IMR-90 (cell line): ENCODE results near the gene FITM1. TPM values are rescaled to one million over a fixed set of nuclear protein-coding genes. Genes with fewer than 3 reads are reported as not detected.

Experiments used
- ATAC-seq: fragments of 200-7000 bp; cut with Tn5 transposase; 2 replicates; pipeline ENCODE4 v1.9.1; 2020; ENCODE audit warnings: low read depth, mild to moderate bottlenecking, moderate library complexity
- BruUV-seq: library from RNA; stranded (reverse); fragments of 400-500 nt; replicated peaks from 2 replicates; lab custom pipeline; 2021; lab: Mats Ljungman, UMichigan
- CTCF ChIA-PET: fragments of 300-600 bp; formaldehyde crosslinking; extraction: SDS; loops from one replicate; lab custom pipeline; 2021; ENCODE audit warnings: antibody characterized with exemption; lab: Yijun Ruan, JAX
- POLR2A ChIA-PET: fragments of 300-600 bp; sonication (Branson Sonifier 250); formaldehyde crosslinking; loops from one replicate; lab custom pipeline; 2022; ENCODE audit warnings: antibody characterized with exemption; ENCODE audit not compliant: unreplicated experiment; lab: Charles Lee
- DNase-seq: peaks from one replicate; pipeline ENCODE4 v3.0.0; 2013
- H2AFZ ChIP-seq: replicated peaks from 2 replicates; pipeline ENCODE3; 2013; ENCODE audit warnings: low read length, mild to moderate bottlenecking; ENCODE audit not compliant: poor library complexity
- H2AK5ac ChIP-seq: 2 replicates; pipeline ENCODE4 v1.6.1; 2013; ENCODE audit warnings: low read depth, low read length, inconsistent platforms
- H2AK9ac ChIP-seq: replicated peaks from 2 replicates; pipeline ENCODE3; 2013; ENCODE audit warnings: mild to moderate bottlenecking, low read depth, low read length, moderate library complexity; ENCODE audit not compliant: poor library complexity
- H2BK120ac ChIP-seq: 2 replicates; pipeline ENCODE4 v1.6.1; 2013; ENCODE audit warnings: low read depth, low read length, inconsistent platforms
- H2BK15ac ChIP-seq: 3 replicates; pipeline ENCODE4 v1.6.1; 2013; ENCODE audit warnings: low read depth, low read length, inconsistent platforms
- H2BK20ac ChIP-seq: 2 replicates; pipeline ENCODE4 v1.6.1; 2013; ENCODE audit warnings: low read depth, mild to moderate bottlenecking, inconsistent platforms, low read length, moderate library complexity
- H2BK5ac ChIP-seq: 2 replicates; pipeline ENCODE4 v1.6.1; 2013; ENCODE audit warnings: mild to moderate bottlenecking, low read depth, low read length, inconsistent platforms; ENCODE audit not compliant: poor library complexity, severe bottlenecking
- H3K14ac ChIP-seq: replicated peaks from 2 replicates; pipeline ENCODE4 v1.6.1; 2013; ENCODE audit warnings: low read depth, low read length, inconsistent platforms
- H3K18ac ChIP-seq: 2 replicates; pipeline ENCODE4 v1.6.1; 2013; ENCODE audit warnings: low read depth, low read length, control low read depth
- H3K23ac ChIP-seq: 2 replicates; pipeline ENCODE4 v1.6.1; 2013; ENCODE audit warnings: low read depth, low read length, inconsistent platforms
- H3K27ac ChIP-seq: 2 replicates; pipeline ENCODE4 v1.5.1; 2013; ENCODE audit warnings: mild to moderate bottlenecking, control low read depth, low read length; ENCODE audit not compliant: insufficient read depth
- H3K27me3 ChIP-seq: 2 replicates; pipeline ENCODE4 v1.6.1; 2013; ENCODE audit warnings: low read length; ENCODE audit not compliant: control insufficient read depth, insufficient read depth
- H3K36me3 ChIP-seq: 2 replicates; pipeline ENCODE4 v1.6.1; 2013; ENCODE audit warnings: low read length, mixed read lengths; ENCODE audit not compliant: control insufficient read depth, insufficient read depth
- H3K4ac ChIP-seq: 2 replicates; pipeline ENCODE4 v1.6.1; 2013; ENCODE audit warnings: low read depth, low read length, inconsistent platforms
- H3K4me1 ChIP-seq: 2 replicates; pipeline ENCODE4 v1.6.1; 2013; ENCODE audit warnings: low read length, mixed read lengths; ENCODE audit not compliant: control insufficient read depth, insufficient read depth
- H3K4me2 ChIP-seq: 2 replicates; pipeline ENCODE4 v1.6.1; 2013; ENCODE audit warnings: low read depth, mild to moderate bottlenecking, control low read depth, low read length, moderate library complexity
- H3K4me3 ChIP-seq: 2 replicates; pipeline ENCODE4 v1.5.1; 2013; ENCODE audit warnings: low read depth, mild to moderate bottlenecking, control low read depth, low read length, moderate library complexity; ENCODE audit not compliant: insufficient read depth
- H3K56ac ChIP-seq: 2 replicates; pipeline ENCODE4 v1.6.1; 2013; ENCODE audit warnings: low read length, inconsistent platforms; ENCODE audit not compliant: insufficient read depth; ENCODE audit errors: extremely low read depth
- H3K79me1 ChIP-seq, 2 experiments: 2 replicates each; pipeline ENCODE4 v1.6.1; 2013; ENCODE audit warnings: low read length in 2 of 2, inconsistent platforms in 1 of 2, low read depth in 1 of 2
- H3K9ac ChIP-seq: 2 replicates; pipeline ENCODE4 v1.6.1; 2013; ENCODE audit warnings: low read depth, low read length, control low read depth
- H3K9me1 ChIP-seq: 2 replicates; pipeline ENCODE4 v1.6.1; 2013; ENCODE audit warnings: low read length, inconsistent platforms; ENCODE audit not compliant: insufficient read depth
- H3K9me3 ChIP-seq: 2 replicates; pipeline ENCODE4 v1.6.1; 2013; ENCODE audit warnings: low read length; ENCODE audit not compliant: control insufficient read depth, insufficient read depth
- H4K20me1 ChIP-seq: 2 replicates; pipeline ENCODE4 v1.6.1; 2013; ENCODE audit warnings: low read length, inconsistent platforms; ENCODE audit not compliant: insufficient read depth
- H4K5ac ChIP-seq: 2 replicates; pipeline ENCODE4 v1.6.1; 2013; ENCODE audit warnings: mild to moderate bottlenecking, low read depth, low read length, control low read depth
- H4K8ac ChIP-seq, 2 experiments: 2 replicates each; pipeline ENCODE4 v1.6.1; 2013; ENCODE audit warnings: low read depth in 2 of 2, low read length in 2 of 2, control low read depth in 1 of 2, inconsistent platforms in 1 of 2
- H4K91ac ChIP-seq: 2 replicates; pipeline ENCODE4 v1.6.1; 2013; ENCODE audit warnings: low read depth, low read length, inconsistent platforms; ENCODE audit not compliant: insufficient read depth
- POLR2A ChIP-seq: IDR thresholded peaks from 2 replicates; pipeline ENCODE4 v1.6.1; 2012; ENCODE audit warnings: mild to moderate bottlenecking, low read depth, low read length
- WGBS, 2 experiments: methylation state at CpG; one replicate each; pipeline versions ENCODE4 v1.1.5 to v1.1.7; 2013; ENCODE audit warnings: missing lambda C conversion rate in 2 of 2; ENCODE audit not compliant: insufficient read length in 1 of 2; ENCODE audit errors: extremely low coverage in 2 of 2; 5-methylcytosine and 5-hydroxymethylcytosine counted together
- dilution Hi-C: fragments of 300-500 bp; cut with HindIII; formaldehyde crosslinking; loops from one replicate; pipeline ENCODE4 v1.14.3; 2018; ENCODE audit warnings: low sequenced_read_pairs; ENCODE audit not compliant: unreplicated experiment
- in situ Hi-C: fragments of 300-500 bp; cut with MboI; formaldehyde crosslinking; loops from 3 replicates; pipeline ENCODE4 v1.14.3; 2019; ENCODE audit warnings: low sequenced_read_pairs, inconsistent platforms, mixed read lengths
- intact Hi-C: fragments of 100-400 bp; cut with micrococcal nuclease; formaldehyde crosslinking; loops from 2 replicates; pipeline ENCODE4 v1.10.0; 2022
- polyA plus RNA-seq, 3 experiments: library from polyadenylated mRNA; depleted of rRNA; stranded (reverse); fragments of >200 nt; gene quantifications; 2 replicates each; pipeline ENCODE4 v1.2.3, GENCODE V29; 2012; ENCODE audit warnings: low replicate concordance in 1 of 3
- total RNA-seq: library from RNA; depleted of rRNA; stranded (reverse); fragments of >200 nt; gene quantifications from 2 replicates; pipeline ENCODE4 v1.2.3, GENCODE V29; 2012

The FITM1 gene
- total and polyA plus RNA-seq, 2 of the 4 experiments (the other 2 are of a cell fraction): not detected

GRCh38 chr14:24087004-24087403 is 43.5 kb upstream of the FITM1 start:
- H2AFZ ChIP-seq: no peak overlapping the region
- no peak overlapping the region for H2BK120ac ChIP-seq
- no peaks in the 10 kb centered on the region for H3K4me1 ChIP-seq
- BruUV-seq: no TSS peak
- no peak overlapping the region for H3K56ac ChIP-seq
- ATAC-seq (no peak), DNase-seq (no peak)
- H4K5ac ChIP-seq: no peak overlapping the region
- no peak overlapping the region for H2BK15ac ChIP-seq
- dilution Hi-C loops (no loop called here), in situ Hi-C loops (no loop called here), intact Hi-C loops (no loop called here)
- H2AK5ac ChIP-seq: no peak overlapping the region
- no peaks in the 10 kb centered on the region for H3K9me1 ChIP-seq
- H2BK20ac ChIP-seq: no peak overlapping the region
- TF ChIP-seq POLR2A: no peak
- POLR2A ChIA-PET: no interaction called here
- no peaks in the 10 kb centered on the region for H4K20me1 ChIP-seq
- H3K4me3 ChIP-seq: no peak overlapping the region
- peaks cover 41% of the 10 kb centered on the region for H3K27me3 ChIP-seq
- no peaks in the 10 kb centered on the region for H3K9me3 ChIP-seq
- no peaks in the 10 kb centered on the region for H3K79me1 ChIP-seq
- H4K91ac ChIP-seq: no peak overlapping the region
- H3K23ac ChIP-seq: no peak overlapping the region
- CTCF ChIA-PET: interaction anchor here (1.7 kb wide), 1 partner anchor 28 kb away, joined by 6 read pairs; no protein-coding TSS in a partner anchor
- H3K9ac ChIP-seq: no peak overlapping the region
- H2BK5ac ChIP-seq: no peak overlapping the region
- no peak overlapping the region for H3K14ac ChIP-seq
- no peak overlapping the region for H3K18ac ChIP-seq
- no peak overlapping the region for H3K4ac ChIP-seq
- no peak overlapping the region for H4K8ac ChIP-seq
- no peak overlapping the region for H2AK9ac ChIP-seq
- no peak overlapping the region for H3K4me2 ChIP-seq
- H3K36me3 ChIP-seq: no peaks in the 10 kb centered on the region
- WGBS, 2 experiments: 20% methylated on average over 1 of the region's 1 CpG; no CpG with 5 or more reads in 1 of the 2 experiments
- no peak overlapping the region for H3K27ac ChIP-seq
